Activated CD8-positive, alpha-beta T cell treated with anti-CD3 and anti-CD28 coated beads for 36 hours (primary cell): ENCODE results near the gene GEMIN7. TPM values are rescaled to one million over a fixed set of nuclear protein-coding genes. Genes with fewer than 3 reads are reported as not detected.

Experiments
- ATAC-seq: fragments of 200-7000 bp; cut with Tn5 transposase; one replicate; pipeline ENCODE4 v1.10.0; 2021; ENCODE audit warnings: mild to moderate bottlenecking, moderate library complexity
- CTCF ChIA-PET: fragments of 350-600 bp; sonication (Branson Sonifier 250); formaldehyde crosslinking; loops from one replicate; lab custom pipeline; 2021; ENCODE audit warnings: antibody characterized with exemption; lab: Charles Lee
- POLR2A ChIA-PET: fragments of 350-600 bp; sonication (Branson Sonifier 250); formaldehyde crosslinking; loops from one replicate; lab custom pipeline; 2021; ENCODE audit warnings: antibody characterized with exemption; lab: Charles Lee
- DNase-seq: peaks from one replicate; pipeline ENCODE4 v3.0.0-alpha.2; 2020
- H3K27ac Mint-ChIP-seq: one replicate; pipeline ENCODE4 v1.8.0; 2021; ENCODE audit warnings: mild to moderate bottlenecking, mixed read lengths
- H3K27me3 Mint-ChIP-seq: one replicate; pipeline ENCODE4 v1.8.0; 2021; ENCODE audit warnings: mixed read lengths
- H3K36me3 Mint-ChIP-seq: one replicate; pipeline ENCODE4 v1.8.0; 2021; ENCODE audit warnings: low read depth, mixed read lengths
- H3K4me1 Mint-ChIP-seq: one replicate; pipeline ENCODE4 v1.8.0; 2021; ENCODE audit warnings: low read depth, mixed read lengths
- H3K4me3 Mint-ChIP-seq: one replicate; pipeline ENCODE4 v1.8.0; 2021; ENCODE audit warnings: mild to moderate bottlenecking, moderate library complexity, mixed read lengths
- H3K9me3 Mint-ChIP-seq: one replicate; pipeline ENCODE4 v1.8.0; 2021; ENCODE audit warnings: mixed read lengths
- intact Hi-C: fragments of 100-400 bp; cut with micrococcal nuclease; formaldehyde crosslinking; loops from one replicate; pipeline ENCODE4 v1.10.0; 2022
- total RNA-seq, 2 experiments: library from RNA; stranded (reverse); gene quantifications; one replicate each; pipeline ENCODE4 v1.2.3, GENCODE V29; 2021
- TF ChIP-seq, protein P1 (sequence below): fragments of 200-600 bp; IDR thresholded peaks from one replicate; pipeline ENCODE4 v1.8.0; 2022; ENCODE audit warnings: antibody characterized with exemption, mild to moderate bottlenecking

Gene GEMIN7
- total RNA-seq, 2 experiments from 2014 or later: 44.1 to 46.8 TPM

DNA sequence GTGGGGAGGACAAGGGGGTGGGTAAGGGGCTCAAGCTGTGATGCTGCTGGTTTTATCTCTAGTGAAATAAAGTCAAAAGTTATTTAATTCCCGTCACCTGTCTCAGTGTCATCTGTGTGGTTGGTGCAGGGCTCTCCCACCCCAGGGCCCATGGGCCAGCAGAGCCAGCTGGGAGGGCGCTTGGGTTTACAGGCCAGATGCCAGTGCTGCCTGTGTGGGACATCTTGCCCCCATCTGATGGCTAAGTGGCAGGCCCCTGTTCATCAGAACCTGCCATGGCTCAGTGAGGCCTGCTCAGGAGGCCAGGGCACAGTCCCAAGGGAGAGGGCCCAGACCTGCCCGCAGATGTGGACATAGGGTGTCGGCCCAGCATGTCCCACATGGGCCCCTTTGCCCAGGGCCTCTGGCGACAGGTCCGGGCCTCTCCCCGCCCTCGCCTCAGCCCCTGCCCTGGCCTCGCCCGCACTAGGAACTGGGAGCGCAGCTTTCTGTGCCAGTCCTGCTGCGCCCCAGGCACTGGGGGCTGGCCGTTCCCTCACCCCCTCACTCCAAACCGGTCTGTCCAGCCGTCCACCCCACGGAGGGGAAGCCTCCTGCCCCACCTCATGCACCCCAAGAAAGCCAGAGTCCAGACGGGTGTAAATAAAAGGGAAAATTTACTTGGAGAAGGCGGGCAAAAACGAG, 8.1 kb upstream of the GEMIN7 start:
- peaks cover 4% of the 10 kb centered on the region for H3K4me1 Mint-ChIP-seq
- peaks cover 18% of the 10 kb centered on the region for H3K36me3 Mint-ChIP-seq
- no peak overlapping the region for H3K27ac Mint-ChIP-seq
- ATAC-seq: no peak
- DNase-seq: no peak
- TF ChIP-seq, protein P1, sequence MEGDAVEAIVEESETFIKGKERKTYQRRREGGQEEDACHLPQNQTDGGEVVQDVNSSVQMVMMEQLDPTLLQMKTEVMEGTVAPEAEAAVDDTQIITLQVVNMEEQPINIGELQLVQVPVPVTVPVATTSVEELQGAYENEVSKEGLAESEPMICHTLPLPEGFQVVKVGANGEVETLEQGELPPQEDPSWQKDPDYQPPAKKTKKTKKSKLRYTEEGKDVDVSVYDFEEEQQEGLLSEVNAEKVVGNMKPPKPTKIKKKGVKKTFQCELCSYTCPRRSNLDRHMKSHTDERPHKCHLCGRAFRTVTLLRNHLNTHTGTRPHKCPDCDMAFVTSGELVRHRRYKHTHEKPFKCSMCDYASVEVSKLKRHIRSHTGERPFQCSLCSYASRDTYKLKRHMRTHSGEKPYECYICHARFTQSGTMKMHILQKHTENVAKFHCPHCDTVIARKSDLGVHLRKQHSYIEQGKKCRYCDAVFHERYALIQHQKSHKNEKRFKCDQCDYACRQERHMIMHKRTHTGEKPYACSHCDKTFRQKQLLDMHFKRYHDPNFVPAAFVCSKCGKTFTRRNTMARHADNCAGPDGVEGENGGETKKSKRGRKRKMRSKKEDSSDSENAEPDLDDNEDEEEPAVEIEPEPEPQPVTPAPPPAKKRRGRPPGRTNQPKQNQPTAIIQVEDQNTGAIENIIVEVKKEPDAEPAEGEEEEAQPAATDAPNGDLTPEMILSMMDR: no peak
- no peaks in the 10 kb centered on the region for H3K27me3 Mint-ChIP-seq
- H3K9me3 Mint-ChIP-seq: no peaks in the 10 kb centered on the region
- POLR2A ChIA-PET: interaction anchor here (0.8 kb wide), 1 partner anchor 32 kb away, joined by 3 read pairs; the partner anchor contains the start of gene CLASRP
- intact Hi-C loops: no loop called here
- CTCF ChIA-PET: interaction anchor here (1.6 kb wide), 1 partner anchor 11 kb away, joined by 7 read pairs; no protein-coding TSS in a partner anchor
- no peak overlapping the region for H3K4me3 Mint-ChIP-seq

DNA sequence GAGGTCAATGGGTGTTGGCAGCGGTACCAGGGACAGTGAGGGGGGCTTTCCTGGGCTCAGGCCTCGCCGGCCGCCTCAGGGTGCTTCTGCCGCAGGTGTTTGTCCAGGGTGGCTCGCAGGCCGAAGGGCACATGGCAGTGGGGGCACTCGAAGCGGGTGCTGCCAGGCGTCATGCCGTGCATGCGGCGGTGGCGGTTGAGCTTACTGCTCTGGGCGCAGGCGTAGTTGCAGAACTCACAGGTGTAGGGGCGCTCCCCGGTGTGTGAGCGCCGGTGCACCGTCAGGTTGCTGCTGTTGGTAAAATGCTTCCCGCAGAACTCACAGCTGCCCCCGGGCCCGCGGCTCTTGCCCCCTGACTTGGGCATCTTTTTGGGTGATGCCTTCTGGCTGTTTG, 7.5 kb upstream of the GEMIN7 start:
- H3K4me1 Mint-ChIP-seq: peaks cover 5% of the 10 kb centered on the region
- ChIA-PET CTCF (interaction anchor here (1.6 kb wide), 1 partner anchor 12 kb away, joined by 7 read pairs; no protein-coding TSS in a partner anchor), POLR2A (interaction anchor here (0.8 kb wide), 1 partner anchor 32 kb away, joined by 3 read pairs; the partner anchor contains the start of gene CLASRP)
- intact Hi-C loops: no loop called here
- H3K27me3 Mint-ChIP-seq: no peaks in the 10 kb centered on the region
- no peak overlapping the region for H3K4me3 Mint-ChIP-seq
- H3K9me3 Mint-ChIP-seq: no peaks in the 10 kb centered on the region
- H3K27ac Mint-ChIP-seq: no peak overlapping the region
- ATAC-seq (no peak), DNase-seq (no peak)
- TF ChIP-seq, protein P1: no peak
- H3K36me3 Mint-ChIP-seq: peaks cover 18% of the 10 kb centered on the region

DNA sequence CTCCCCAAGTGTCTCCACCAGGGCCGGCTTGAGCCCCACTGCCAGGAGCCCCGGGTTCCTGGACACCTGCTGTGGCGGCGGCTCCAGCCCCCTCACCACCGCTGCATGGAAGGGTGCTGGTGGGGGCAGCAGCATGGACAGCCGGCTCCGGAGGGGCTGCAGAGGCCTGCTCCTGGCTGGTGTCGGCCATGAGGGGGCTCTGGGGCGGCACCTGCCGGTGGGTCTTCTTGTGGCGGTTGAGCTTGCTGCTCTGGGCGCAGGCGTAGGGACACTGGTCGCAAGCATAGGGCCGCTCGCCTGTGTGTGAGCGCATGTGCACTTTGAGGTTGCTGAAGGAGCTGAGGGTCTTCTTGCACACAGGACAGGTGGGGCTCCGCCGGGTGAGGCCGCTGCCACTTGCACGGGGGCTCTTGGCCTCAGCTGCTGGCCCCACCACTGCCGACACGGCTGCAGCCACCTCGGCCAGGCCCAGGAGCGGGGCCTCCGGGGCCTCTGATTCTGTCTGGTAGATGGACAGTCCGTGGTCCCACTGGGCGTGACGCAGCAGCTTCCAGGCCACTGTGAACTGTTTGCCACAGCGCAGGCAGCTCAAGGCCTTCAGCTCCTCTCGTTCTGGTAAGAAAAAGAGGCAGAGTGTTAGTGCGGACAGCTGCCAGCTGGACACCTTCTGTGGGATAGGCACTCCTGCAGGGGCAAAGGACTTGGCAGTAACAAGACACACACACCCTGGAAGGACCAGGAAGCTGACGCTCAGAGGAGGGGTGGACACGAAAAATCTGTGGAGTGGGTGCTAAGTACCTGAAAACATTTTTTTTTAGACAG, 6.9 kb upstream of the GEMIN7 start:
- ATAC-seq (no peak), DNase-seq (no peak)
- ChIA-PET CTCF (interaction anchor here (1.6 kb wide), 1 partner anchor 12 kb away, joined by 7 read pairs; no protein-coding TSS in a partner anchor), POLR2A (interaction anchor here (0.8 to 1.5 kb wide), 3 partner anchors 15 to 33 kb away, joined by 3 to 4 read pairs (median 4); no protein-coding TSS in a partner anchor)
- TF ChIP-seq, protein P1: no peak
- intact Hi-C loops: no loop called here
- Mint-ChIP-seq H3K27me3 (no peaks in the 10 kb centered on the region), H3K4me1 (peaks cover 12% of the 10 kb centered on the region), H3K9me3 (no peaks in the 10 kb centered on the region), H3K36me3 (peaks cover 18% of the 10 kb centered on the region), H3K4me3 (no peak overlapping the region), H3K27ac (no peak overlapping the region)

DNA sequence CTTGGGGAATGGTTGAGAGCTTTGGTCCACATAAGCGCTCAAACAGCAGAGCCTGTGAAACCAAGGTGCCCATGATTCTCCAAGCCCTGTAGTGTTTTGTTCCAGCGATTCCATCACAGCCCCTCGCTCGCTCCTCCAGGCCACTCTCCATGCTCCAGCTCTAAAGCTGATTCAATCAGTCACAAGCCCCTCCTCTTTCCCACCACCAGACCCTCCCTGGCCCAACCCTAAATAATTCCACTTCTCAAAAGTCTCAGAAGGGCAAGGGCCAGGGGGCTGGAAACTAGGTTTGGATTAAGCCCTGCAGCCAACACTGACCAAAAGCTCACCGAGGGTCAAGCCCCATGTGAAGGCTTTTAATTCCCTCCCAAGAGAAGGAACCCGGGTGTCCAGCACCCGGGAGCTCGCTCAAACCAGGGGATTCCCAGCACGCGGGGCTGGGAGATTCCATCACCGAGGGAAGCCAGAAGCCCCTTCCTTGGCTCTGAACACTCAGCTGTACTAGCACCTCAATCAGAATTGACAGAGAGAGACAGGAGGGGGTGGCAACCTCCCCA, 4.2 kb upstream of the GEMIN7 start:
- DNase-seq (no peak), ATAC-seq (no peak)
- ChIA-PET POLR2A (interaction anchor here (1.0 to 2.1 kb wide), 4 partner anchors 8 to 104 kb away, joined by 3 to 9 read pairs (median 3); partner anchors contain the start of genes BLOC1S3 and TRAPPC6A), CTCF (interaction anchor here (1.9 to 2.0 kb wide), 2 partner anchors 15 to 50 kb away, joined by 6 to 10 read pairs; no protein-coding TSS in a partner anchor)
- Mint-ChIP-seq H3K4me1 (peaks cover 25% of the 10 kb centered on the region), H3K27me3 (no peaks in the 10 kb centered on the region), H3K4me3 (peak overlapping the region; percentile 86), H3K9me3 (no peaks in the 10 kb centered on the region), H3K27ac (peak overlapping the region; percentile 49), H3K36me3 (peaks cover 18% of the 10 kb centered on the region)
- intact Hi-C loops: no loop called here
- TF ChIP-seq, protein P1: no peak
